ENCODE results near the gene APBA2.

DNA sequence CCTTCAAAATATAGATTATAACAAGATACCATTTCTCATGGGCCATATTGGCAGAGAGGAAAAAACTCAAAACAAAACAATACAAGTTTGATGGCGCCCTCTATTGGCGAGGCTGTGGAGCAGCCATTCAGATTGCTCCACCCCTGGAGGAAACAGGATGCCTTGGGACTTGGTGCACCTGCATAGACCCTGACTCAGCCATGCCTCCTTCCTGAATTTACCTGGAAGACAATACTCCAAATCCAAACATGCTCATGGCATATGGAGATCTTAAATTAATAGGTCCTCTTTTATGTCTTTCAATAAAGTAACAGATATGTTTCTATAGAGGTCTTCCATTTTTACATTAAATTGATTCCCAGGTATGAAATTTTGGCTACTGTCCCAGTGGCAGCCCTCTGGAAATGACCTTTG lies 90.0 kb downstream of the APBA2 start:
- TF ChIP-seq YY1 (IDR thresholded peaks at IDR 0.05; ENCODE audit: low read depth, low read length) (peak; percentile 61; the same call in 1 of the 2 replicates), POLR2AphosphoS5 (IDR thresholded peaks at IDR 0.05; ENCODE audit: low read length) (no peak), SP1 (IDR thresholded peaks at IDR 0.05; ENCODE audit: low read depth, low read length) (no peak)
- TF ChIP-seq, protein P1, sequence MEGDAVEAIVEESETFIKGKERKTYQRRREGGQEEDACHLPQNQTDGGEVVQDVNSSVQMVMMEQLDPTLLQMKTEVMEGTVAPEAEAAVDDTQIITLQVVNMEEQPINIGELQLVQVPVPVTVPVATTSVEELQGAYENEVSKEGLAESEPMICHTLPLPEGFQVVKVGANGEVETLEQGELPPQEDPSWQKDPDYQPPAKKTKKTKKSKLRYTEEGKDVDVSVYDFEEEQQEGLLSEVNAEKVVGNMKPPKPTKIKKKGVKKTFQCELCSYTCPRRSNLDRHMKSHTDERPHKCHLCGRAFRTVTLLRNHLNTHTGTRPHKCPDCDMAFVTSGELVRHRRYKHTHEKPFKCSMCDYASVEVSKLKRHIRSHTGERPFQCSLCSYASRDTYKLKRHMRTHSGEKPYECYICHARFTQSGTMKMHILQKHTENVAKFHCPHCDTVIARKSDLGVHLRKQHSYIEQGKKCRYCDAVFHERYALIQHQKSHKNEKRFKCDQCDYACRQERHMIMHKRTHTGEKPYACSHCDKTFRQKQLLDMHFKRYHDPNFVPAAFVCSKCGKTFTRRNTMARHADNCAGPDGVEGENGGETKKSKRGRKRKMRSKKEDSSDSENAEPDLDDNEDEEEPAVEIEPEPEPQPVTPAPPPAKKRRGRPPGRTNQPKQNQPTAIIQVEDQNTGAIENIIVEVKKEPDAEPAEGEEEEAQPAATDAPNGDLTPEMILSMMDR (IDR thresholded peaks at IDR 0.05 in 2 of 3, conservative IDR thresholded peaks at IDR 0.05 in 1 of 3; ENCODE audit: control insufficient read depth in 2 of 3, extremely low read depth in 1 of 3, insufficient read depth in 1 of 3, low read depth in 3 of 3, low read length in 3 of 3), result peak; percentile 77 to 84 (median 84)
